ENCODE data around the gene SLC1A2.

GRCh38 chr11:35288817-35289541, 130.4 kb downstream of the SLC1A2 start:
- TF ChIP-seq RAD21 (IDR thresholded peaks at IDR 0.05; ENCODE audit: low read length) (no peak), CHD1 (IDR thresholded peaks at IDR 0.05; ENCODE audit: low read depth, low read length) (no peak)
- TF ChIP-seq, protein P1, sequence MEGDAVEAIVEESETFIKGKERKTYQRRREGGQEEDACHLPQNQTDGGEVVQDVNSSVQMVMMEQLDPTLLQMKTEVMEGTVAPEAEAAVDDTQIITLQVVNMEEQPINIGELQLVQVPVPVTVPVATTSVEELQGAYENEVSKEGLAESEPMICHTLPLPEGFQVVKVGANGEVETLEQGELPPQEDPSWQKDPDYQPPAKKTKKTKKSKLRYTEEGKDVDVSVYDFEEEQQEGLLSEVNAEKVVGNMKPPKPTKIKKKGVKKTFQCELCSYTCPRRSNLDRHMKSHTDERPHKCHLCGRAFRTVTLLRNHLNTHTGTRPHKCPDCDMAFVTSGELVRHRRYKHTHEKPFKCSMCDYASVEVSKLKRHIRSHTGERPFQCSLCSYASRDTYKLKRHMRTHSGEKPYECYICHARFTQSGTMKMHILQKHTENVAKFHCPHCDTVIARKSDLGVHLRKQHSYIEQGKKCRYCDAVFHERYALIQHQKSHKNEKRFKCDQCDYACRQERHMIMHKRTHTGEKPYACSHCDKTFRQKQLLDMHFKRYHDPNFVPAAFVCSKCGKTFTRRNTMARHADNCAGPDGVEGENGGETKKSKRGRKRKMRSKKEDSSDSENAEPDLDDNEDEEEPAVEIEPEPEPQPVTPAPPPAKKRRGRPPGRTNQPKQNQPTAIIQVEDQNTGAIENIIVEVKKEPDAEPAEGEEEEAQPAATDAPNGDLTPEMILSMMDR (conservative IDR thresholded peaks at IDR 0.05; ENCODE audit: low read depth, low read length): no peak

Data from IMR-90 (cell line).